HG03103 (cell line): ENCODE measurements around the gene PADI1.

Experiments
- ATAC-seq: cut with Tn5 transposase; IDR thresholded peaks from one replicate; pipeline ENCODE4 v1.9.1; 2021; ENCODE audit warnings: low read depth; ENCODE audit not compliant: unreplicated experiment

PADI1 gene

GRCh38 chr1:17204546-17205440 is at the start of gene PADI1:
Gene PADI1 (plus strand): TSS chr1:17205128. CDS start chr1:17205218, 90 bp downstream.
- ATAC-seq, result no peak

GRCh38 chr1:17155257-17155920 is 49.5 kb upstream of the PADI1 start:
- no peak for ATAC-seq

- no peak for ATAC-seq
These were observed 48.8 kb upstream of the PADI1 start for GRCh38 chr1:17156108-17156507.

GRCh38 chr1:17158961-17159360 is 46.0 kb upstream of the PADI1 start:
- ATAC-seq, result no peak

GRCh38 chr1:17161137-17161740 is 43.7 kb upstream of the PADI1 start:
- no peak for ATAC-seq

GRCh38 chr1:17161926-17162800 is 42.8 kb upstream of the PADI1 start:
- no peak for ATAC-seq

- ATAC-seq, result no peak
These were observed 42.0 kb upstream of the PADI1 start for GRCh38 chr1:17162941-17163340.

- ATAC-seq, result no peak
These were observed 41.6 kb upstream of the PADI1 start for GRCh38 chr1:17163371-17163770.

- ATAC-seq, result no peak
These were observed 40.9 kb upstream of the PADI1 start for GRCh38 chr1:17163789-17164666.

- ATAC-seq, result no peak
These were observed 39.1 kb upstream of the PADI1 start for GRCh38 chr1:17165823-17166222.

GRCh38 chr1:17167041-17167785 is 37.7 kb upstream of the PADI1 start:
- no peak for ATAC-seq

- no peak for ATAC-seq
These were observed 37.2 kb upstream of the PADI1 start for GRCh38 chr1:17167786-17168090.

- ATAC-seq, result no peak
These were observed 36.6 kb upstream of the PADI1 start for GRCh38 chr1:17168091-17168876.

- ATAC-seq, result no peak
These were observed 34.4 kb upstream of the PADI1 start for GRCh38 chr1:17170571-17170970.

GRCh38 chr1:17173217-17173616 is 31.7 kb upstream of the PADI1 start:
- ATAC-seq, result no peak

- ATAC-seq, result no peak
These were observed 28.4 kb upstream of the PADI1 start for GRCh38 chr1:17176306-17177061.

GRCh38 chr1:17177651-17178050 is 27.3 kb upstream of the PADI1 start:
- no peak for ATAC-seq
